ENCODE results near the gene MRPL41.
"Not testable (repeated sequence)": the region's sequence is repeated elsewhere in the genome, so short reads cannot be mapped to it uniquely, and the experiment has no call there.

Gene MRPL41

GRCh38 chr9:137590123-137590468, 38.4 kb downstream of the MRPL41 start:
- Histone ChIP-seq H2AFZ (ENCODE audit: low read depth) (no peak overlapping the region), H3K27ac (no peak overlapping the region)

DNA sequence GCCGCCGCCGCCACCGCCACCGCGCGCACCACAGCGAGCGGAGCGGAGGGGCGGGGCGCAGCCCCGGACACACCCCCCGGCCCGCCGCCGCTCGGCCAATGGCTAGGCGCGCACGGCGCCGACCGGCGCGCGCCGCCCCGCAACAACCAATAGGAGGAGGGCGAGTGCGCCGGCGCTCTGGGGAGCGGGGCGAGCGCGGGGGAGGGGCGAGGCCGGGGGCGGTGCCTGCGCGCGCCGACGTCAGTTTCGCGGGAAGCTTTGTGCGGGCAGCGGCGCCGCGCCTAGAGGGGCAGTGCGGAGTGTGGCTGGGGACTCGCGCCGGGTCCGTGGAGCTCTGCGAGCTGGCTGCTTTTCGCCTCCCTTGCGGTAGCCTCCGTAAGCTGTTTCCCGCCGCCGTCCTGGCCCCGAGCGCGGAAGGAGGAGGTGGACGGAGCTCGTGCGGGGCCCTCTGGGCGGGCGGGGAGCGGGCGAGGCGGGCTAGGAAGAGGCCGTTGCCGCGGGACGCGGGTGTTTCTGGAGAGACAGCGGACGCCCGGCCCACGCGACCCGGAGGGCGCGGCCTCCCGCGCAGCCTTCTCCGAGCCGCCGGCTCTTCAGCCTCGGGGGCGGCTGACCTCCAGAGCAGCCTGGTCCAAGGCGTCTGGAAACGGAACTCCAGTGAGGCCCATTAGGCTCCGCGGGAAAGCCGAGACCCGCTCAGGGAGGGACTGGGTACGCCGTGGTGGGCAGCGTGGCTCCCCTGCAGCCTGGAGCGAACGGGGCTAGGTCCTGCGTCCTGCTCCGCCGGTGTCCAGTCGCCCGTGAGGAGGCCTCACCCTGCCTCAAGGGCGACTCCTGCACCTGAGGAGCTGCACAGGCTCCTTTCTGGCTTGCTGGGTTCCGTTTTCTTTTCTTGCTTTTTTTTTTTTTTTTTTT, 39.0 kb downstream of the MRPL41 start, which contains the start of gene ZMYND19:
ZMYND19 (minus strand) TSS at position 44 of the 915 bp plus-strand sequence. CDS start 249 bp downstream, outside the sequence.
- H3K4me3 ChIP-seq (IDR thresholded peaks at IDR 0.05; ENCODE audit: insufficient read depth, low read depth, low read length) = peak within 1 kb of the TSS; percentile 30
- H3K9ac ChIP-seq = peak within 1 kb of the TSS; percentile 55; the same call in 1 of the 2 replicates
- no peak for TF ChIP-seq CTCF (conservative IDR thresholded peaks at IDR 0.05; ENCODE audit: low read depth, low read length)
- no peaks in the 10 kb centered on the region; the same call in 1 of the 2 replicates for H3K36me3 ChIP-seq (ENCODE audit: insufficient read depth)
- peaks cover 15% of the 10 kb centered on the region for H3K4me1 ChIP-seq (ENCODE audit: low read depth, poor library complexity, severe bottlenecking)
- H3K79me2 ChIP-seq (ENCODE audit: insufficient read depth, low read depth) = peaks cover 19% of the 10 kb centered on the region; the same call in 1 of the 2 replicates
- H2AFZ ChIP-seq (ENCODE audit: low read depth) = peak within 1 kb of the TSS; percentile 89
- no peaks in the 10 kb centered on the region for H3K27me3 ChIP-seq (ENCODE audit: insufficient read depth, low read depth)
- H3K4me2 ChIP-seq = peak within 1 kb of the TSS; percentile 69
- no peak within 1 kb of the TSS; the same call in 1 of the 2 replicates for H3K27ac ChIP-seq
- 0 out of 2 replicates have a peak, but pooled peaks cover 4% of the 10 kb centered on the region for H4K20me1 ChIP-seq (ENCODE audit: insufficient read depth)

More at GRCh38 chr9:137590123-137590468, 38.4 kb downstream of the MRPL41 start:
- no peak for TF ChIP-seq CTCF (conservative IDR thresholded peaks at IDR 0.05; ENCODE audit: low read depth, low read length)
- Histone ChIP-seq H3K4me2 (no peak overlapping the region), H3K4me1 (ENCODE audit: low read depth, poor library complexity, severe bottlenecking) (peaks cover 15% of the 10 kb centered on the region), H3K4me3 (IDR thresholded peaks at IDR 0.05; ENCODE audit: insufficient read depth, low read depth, low read length) (peak overlapping the region; percentile 30), H3K79me2 (ENCODE audit: insufficient read depth, low read depth) (peaks cover 19% of the 10 kb centered on the region; the same call in 1 of the 2 replicates), H4K20me1 (ENCODE audit: insufficient read depth) (0 out of 2 replicates have a peak, but pooled peaks cover 4% of the 10 kb centered on the region), H3K36me3 (ENCODE audit: insufficient read depth) (no peaks in the 10 kb centered on the region; the same call in 1 of the 2 replicates), H3K27me3 (ENCODE audit: insufficient read depth, low read depth) (no peaks in the 10 kb centered on the region), H3K9ac (no peak overlapping the region; the same call in 1 of the 2 replicates)

- H3K4me3 ChIP-seq (IDR thresholded peaks at IDR 0.05; ENCODE audit: insufficient read depth, low read depth, low read length) = no peak overlapping the region
- peaks cover 15% of the 10 kb centered on the region for H3K4me1 ChIP-seq (ENCODE audit: low read depth, poor library complexity, severe bottlenecking)
- 0 out of 2 replicates have a peak, but pooled peaks cover 4% of the 10 kb centered on the region for H4K20me1 ChIP-seq (ENCODE audit: insufficient read depth)
- H3K27me3 ChIP-seq (ENCODE audit: insufficient read depth, low read depth) = no peaks in the 10 kb centered on the region
- no peak for TF ChIP-seq CTCF (conservative IDR thresholded peaks at IDR 0.05; ENCODE audit: low read depth, low read length)
- H2AFZ ChIP-seq (ENCODE audit: low read depth) = no peak overlapping the region
- H3K9ac ChIP-seq = no peak overlapping the region
- no peak overlapping the region for H3K27ac ChIP-seq
- H3K79me2 ChIP-seq (ENCODE audit: insufficient read depth, low read depth) = peaks cover 17% of the 10 kb centered on the region; the same call in 1 of the 2 replicates
- H3K4me2 ChIP-seq = no peak overlapping the region
- H3K36me3 ChIP-seq (ENCODE audit: insufficient read depth) = no peaks in the 10 kb centered on the region; the same call in 1 of the 2 replicates
Measured at GRCh38 chr9:137592767-137593166, 41.1 kb downstream of the MRPL41 start.

DNA sequence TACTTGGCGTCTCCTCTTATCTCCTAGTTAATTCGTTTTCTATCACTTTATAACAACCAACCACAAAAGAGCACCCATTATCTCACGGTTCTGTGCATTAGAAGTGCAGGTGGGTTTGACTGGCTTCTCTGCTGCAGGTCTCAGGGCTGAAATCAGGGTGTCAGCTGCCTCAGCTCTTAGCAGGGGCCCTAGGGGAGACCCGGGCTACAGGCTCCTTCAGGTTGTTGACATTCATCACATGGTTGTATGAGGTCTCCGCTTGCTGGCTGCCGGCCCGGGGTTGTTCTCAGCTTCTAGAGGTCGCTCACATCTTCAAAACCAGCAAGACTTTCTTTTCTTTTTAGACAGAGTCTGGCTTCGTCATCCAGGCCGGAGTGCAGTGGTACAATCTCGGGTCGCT, 41.5 kb downstream of the MRPL41 start:
- Histone ChIP-seq H4K20me1 (ENCODE audit: insufficient read depth) (0 out of 2 replicates have a peak, but pooled peaks cover 4% of the 10 kb centered on the region), H3K36me3 (ENCODE audit: insufficient read depth) (no peaks in the 10 kb centered on the region), H2AFZ (ENCODE audit: low read depth) (no peak overlapping the region), H3K4me2 (no peak overlapping the region), H3K27me3 (ENCODE audit: insufficient read depth, low read depth) (no peaks in the 10 kb centered on the region), H3K4me3 (IDR thresholded peaks at IDR 0.05; ENCODE audit: insufficient read depth, low read depth, low read length) (no peak overlapping the region), H3K4me1 (ENCODE audit: low read depth, poor library complexity, severe bottlenecking) (peaks cover 11% of the 10 kb centered on the region), H3K79me2 (ENCODE audit: insufficient read depth, low read depth) (peaks cover 14% of the 10 kb centered on the region; the same call in 1 of the 2 replicates), H3K27ac (no peak overlapping the region), H3K9ac (no peak overlapping the region)
- no peak for TF ChIP-seq CTCF (conservative IDR thresholded peaks at IDR 0.05; ENCODE audit: low read depth, low read length)

DNA sequence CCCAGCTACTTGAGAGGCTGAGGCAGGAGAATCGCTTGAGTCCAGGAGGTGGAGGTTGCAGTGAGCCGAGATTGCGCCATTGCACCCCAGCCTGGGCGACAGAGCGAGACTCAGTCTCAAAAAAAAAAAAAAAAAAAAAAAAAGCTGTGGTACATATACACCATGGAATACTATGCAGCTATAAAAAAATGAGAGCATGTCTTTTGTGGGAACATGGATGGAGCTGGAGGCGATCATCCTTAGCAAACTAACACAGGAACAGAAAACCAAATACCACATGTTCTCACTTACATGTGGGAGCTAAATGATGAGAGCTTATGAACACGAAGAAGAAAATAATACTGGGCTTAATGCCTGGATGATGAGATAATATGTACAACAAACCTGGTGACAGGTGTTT, 44.9 kb downstream of the MRPL41 start:
- H3K27ac ChIP-seq; H3K79me2 ChIP-seq (ENCODE audit: insufficient read depth, low read depth); H4K20me1 ChIP-seq (ENCODE audit: insufficient read depth); H3K36me3 ChIP-seq (ENCODE audit: insufficient read depth); H3K27me3 ChIP-seq (ENCODE audit: insufficient read depth, low read depth); H3K4me1 ChIP-seq (ENCODE audit: low read depth, poor library complexity, severe bottlenecking); H2AFZ ChIP-seq (ENCODE audit: low read depth); H3K4me3 ChIP-seq (IDR thresholded peaks at IDR 0.05; ENCODE audit: insufficient read depth, low read depth, low read length); H3K4me2 ChIP-seq; H3K9ac ChIP-seq: not testable (repeated sequence)

Data from KMS-11 (cell line).